NCI-H460 (cell line): ENCODE results near the gene SH2D3A. TPM values are rescaled to one million over a fixed set of nuclear protein-coding genes. Genes with fewer than 3 reads are reported as not detected.
"Not testable (repeated sequence)": the region's sequence is repeated elsewhere in the genome, so short reads cannot be mapped to it uniquely, and the experiment has no call there.

Experiments used
- DNase-seq: peaks from one replicate; pipeline ENCODE4 v3.0.0-alpha.2; 2016; ENCODE audit warnings: low read depth; ENCODE audit errors: extremely low read depth
- total RNA-seq: library from RNA; depleted of rRNA; stranded (reverse); fragments of >200 nt; shearing (Covaris generic); gene quantifications from 2 replicates; pipeline ENCODE4 v1.2.3, GENCODE V29; 2014

SH2D3A gene
- total RNA-seq, 1 experiment from 2014 or later, result 8.1 TPM

DNA sequence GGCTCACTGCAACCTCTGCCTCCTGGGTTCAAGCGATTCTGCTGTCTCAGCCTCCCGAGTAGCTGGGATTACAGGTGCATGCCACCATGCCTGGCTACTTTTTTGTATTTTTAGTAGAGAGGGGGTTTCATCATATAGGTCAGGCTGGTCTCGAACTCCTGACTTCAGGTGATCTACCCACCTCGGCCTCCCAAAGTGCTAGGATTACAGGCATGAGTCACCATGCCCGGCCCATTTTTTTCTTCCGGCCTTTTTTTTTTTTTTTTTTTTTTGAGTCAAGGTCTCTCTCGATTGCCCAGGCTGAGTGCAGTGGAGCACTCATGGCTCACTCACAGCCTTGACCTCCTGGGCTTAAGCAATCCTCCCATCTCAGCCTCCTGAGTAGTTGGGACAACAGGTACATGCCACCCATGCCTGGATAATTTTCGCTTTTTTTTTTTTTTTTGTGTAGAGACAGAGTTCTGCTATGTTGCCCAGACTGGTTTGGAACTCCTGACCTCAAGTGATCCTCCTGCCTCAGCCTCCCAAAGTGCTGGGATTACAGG is 4.9 kb downstream of the SH2D3A start:
- not testable (repeated sequence) for DNase-seq

DNA sequence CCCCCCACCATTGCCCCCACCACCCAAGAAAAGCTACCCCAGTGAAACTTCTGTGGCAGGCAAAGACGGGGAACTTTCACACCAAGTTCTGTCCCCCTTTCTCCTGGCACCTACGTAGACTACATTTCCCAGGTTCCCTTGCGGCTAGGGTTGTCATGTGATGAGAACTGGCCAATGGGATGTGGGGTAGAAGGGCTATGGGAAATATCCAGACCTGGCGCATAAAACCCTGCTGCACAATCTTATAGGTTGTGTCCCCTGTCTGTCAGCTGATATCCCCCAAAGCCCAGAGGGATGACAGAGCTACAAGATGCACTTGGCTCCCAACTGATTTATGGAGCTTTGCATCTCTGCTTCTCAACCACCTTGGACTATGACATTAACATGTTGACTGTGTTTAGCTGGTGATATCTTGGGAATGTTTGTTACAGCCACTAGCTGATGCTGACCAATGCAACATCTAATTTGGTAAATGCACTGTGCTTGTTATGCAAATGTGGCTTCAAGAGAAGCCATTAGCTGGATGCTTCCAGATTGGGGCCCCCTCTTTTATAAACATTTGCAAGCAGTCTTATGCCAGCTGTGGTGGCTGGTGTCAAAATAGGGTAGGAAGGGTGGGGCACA is 6.1 kb downstream of the SH2D3A start:
- no peak for DNase-seq

DNA sequence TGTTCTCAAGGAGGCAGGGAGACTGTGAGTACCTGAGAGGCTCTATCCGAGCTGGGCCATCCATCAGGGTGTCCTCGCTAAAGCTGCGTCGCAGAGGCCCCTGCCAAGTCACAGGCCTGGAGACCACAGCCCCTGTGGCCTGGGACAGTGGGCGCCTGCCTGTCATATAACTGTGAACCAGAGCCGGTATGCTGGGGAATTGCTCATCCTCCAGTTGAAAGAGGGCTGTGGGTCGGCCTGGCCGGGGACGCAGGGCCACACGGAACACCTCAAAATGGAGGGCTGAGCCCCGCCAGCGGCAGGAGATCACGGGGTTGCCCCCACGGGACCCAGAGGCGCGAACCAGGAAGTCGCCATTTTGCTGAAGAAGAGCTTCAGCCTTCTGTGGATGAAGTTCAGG is 6.6 kb downstream of the SH2D3A start:
- no peak for DNase-seq

DNA sequence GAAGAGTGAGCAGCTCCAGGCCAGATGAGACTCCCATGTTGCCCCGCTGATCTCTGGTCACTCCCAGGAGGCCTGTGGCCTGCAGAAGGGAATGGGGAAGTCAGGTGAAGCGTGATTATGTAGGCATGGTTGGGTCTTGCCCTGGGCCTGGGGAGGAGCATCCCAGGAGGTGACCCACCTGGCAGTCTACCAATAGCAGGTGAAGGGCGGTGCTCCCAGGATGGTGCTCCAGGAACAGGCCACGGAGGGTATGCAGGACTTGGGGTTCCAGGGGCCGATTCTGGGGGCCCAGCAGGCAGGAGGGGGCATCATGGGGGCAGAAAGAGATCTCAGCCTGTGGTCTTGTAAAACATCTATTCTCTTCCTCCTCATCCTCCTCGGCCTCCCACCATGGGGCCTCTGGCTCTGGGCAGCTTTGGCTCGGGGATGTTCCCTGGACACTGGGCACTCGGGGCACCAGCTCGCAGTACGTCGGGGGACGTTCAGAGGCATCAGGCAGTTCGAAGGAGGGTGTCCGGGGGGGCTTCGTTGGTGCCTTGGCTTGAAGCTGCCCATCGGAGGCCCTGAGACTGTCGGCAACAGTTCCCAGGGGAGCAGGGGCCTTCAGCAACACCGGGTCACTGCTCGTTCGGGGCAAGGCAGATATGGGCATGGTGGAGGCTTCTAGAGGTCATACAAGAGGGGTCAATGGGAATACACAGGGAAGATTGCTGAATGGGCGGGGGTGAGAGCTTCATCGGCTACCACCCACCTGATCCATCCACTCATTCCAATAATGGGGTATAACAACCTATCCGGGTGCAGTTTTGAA is 12.4 kb downstream of the SH2D3A start:
- no peak for DNase-seq

DNA sequence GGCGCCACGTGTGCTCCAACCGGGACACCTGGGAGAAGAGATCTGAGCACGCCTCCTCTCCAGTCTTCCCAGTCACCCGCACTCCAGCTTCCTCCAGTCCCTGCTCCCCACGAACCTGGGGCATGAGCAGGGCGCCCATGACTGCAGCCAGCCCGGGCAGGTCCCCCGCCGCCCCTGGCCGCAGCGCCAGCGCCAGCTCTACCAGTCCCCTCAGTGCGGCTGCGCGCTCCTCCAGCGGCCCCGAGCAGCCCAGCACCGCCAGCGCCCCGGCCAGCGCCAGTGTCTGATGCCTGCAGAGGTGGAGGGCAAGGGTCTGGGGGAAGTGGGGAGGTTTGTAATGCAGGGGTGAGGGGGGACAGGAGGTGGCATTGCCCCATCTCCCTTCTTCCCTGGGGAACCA is 13.1 kb downstream of the SH2D3A start:
- DNase-seq, result no peak

DNA sequence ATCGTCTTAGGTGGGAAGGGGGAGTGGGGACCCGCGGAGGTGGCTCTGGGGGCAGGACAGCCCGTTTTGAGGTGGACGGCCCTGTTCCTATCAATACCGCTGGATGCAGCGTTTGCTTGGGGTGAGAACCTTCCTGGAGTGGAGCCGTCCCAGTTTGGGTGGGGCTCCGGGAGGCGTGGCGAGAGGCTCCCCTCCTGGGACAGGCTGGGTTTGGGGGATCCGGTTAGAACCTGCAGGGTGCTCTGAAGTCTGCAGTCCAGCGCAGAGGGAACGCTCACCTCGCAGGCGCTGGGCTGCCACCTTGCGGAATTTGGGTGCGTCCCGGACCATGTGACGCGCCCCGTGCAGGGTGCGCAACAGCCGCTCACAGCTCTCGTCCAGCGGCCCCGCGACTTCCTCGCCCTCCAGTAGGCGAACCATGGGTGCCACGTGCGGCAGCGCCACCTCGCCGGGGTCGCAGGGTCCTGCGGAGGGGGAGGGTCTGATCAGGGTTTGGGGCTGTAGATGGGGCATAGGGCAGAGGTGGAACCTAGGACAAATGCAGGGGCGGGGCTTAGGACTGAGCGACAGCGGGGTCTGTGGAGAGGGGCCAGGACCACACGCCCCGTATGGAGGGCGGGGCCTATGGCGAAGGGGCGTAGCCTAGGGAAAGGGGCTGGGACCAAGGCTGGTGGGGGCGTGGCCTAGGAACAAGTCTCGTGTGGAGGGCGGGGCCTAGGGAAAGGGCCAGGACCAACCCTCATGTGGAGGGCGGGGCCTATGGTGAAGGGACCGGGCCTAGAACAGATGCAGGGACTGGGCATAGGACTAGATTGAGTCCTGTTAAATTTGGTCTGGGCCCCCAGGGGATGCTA is 13.8 kb downstream of the SH2D3A start:
- no peak for DNase-seq

DNA sequence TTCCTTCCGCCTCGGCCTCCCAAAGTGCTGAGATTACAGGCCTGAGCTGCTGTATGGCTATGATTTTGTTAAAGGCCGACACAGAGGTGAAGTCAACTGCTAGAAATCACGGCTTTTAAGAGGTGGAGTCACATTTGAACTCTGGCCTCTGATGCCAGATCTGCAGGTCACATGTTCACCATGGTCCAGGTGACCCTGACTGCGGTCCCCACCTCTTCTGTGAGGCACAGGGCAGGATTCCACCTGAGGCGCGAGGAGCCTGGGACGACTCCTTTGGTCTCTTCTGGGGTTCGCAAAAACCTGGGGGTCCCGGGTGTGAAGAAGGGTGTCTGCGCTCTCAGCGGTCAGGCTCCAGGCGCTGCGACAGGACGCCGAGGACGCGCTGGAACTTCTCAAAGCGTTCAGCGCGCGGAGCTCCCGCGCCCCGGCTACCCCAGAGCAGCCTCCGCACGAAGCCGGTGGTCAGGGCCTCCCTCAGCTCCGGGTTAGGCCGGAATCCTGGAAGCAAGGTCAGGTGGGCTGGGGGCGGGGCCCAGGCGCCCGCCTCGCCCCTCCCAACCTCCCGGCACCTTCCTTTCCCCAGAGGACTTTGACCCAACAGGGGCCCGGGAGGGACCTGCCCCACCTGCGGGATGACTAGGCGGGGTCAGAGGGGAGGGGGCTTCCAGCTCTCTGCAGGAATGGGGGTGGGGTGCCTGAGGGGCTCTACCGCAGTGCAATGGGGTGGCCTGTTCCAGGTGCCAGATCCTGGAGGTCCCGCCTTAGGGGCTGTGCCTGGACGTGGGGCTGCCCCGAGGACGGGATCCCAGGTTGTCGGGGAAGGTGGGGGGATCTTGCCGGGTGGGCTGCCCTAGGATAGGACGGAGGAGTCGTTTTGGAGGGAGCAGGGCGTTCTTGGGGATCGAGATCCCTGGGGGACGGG is 14.7 kb downstream of the SH2D3A start:
- DNase-seq, result no peak

DNA sequence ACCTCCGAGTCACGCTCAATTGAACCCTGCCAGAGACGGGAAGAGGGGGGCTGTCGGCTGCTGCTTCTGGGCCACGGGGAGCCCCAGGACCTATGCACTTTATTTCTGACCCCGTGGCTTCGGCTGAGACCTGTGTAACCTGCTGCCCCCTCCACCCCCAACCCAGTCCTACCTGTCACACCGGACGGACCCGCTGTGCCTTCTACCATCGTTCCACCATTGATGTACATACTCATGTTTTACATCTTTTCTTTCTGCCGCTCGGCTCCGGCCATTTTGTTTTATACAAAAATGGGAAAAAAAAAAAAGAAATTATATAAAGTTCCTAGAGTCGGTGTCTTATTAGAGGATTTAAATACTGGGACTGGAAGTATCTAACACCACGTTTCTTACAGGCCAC is 16.0 kb downstream of the SH2D3A start:
- no peak for DNase-seq

DNA sequence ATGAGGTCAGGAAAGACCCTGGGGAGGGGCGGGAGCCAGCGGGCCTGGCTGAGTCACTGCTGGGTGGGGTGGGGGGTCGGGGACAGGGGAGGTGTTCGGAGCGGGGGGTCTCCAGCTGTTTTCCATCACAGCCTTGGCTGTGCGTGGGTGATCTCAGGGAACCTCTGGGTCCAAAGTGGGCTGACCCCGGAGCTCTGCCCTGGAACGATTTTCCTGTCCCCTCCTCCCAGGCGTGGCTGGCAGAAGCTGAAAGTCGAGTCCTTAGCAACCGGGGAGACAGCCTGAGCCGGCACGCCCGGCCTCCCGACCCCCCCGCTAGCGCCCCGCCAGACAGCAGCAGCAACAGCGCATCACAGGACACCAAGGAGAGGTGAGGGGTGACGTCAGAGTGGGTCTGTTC is 17.2 kb downstream of the SH2D3A start:
- no peak for DNase-seq

DNA sequence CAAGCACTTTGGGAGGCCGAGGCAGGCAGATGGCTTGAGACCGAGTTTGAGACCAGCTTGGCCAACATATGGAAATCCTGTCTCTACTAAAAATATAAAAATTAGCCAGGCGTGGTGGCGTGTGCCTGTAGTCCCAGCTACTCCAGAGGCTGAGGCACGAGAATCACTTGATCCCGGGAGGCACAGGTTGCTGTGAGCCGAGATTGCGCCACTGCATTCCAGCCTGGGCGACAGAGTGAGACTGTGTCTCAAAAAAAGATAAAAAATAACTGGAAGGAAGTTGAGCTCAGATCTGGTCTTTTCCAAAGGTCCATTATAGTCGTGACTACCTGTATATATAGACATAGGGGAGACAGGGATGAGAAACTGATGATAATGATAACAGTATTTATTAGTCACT is 18.7 kb downstream of the SH2D3A start:
- not testable (repeated sequence) for DNase-seq

DNA sequence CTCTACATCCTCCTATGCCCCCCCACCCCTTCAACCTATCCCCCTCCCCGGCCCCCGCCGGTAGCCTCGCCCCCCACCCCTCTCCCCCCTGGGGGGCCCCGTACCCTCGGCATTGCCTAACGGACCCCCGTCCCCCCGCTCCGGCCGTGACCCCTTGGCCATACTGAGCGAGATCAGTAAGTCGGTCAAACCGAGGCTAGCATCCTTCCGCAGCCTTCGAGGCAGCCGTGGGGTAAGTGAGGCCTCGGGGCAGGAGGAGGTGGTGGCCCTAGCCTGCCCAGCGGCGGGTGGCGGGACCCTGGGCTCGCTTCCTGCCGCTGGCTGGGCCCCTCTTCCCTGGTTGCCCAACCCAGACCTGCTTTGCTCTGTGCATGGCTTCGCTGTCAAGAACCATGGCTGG is 21.3 kb downstream of the SH2D3A start:
- no peak for DNase-seq

DNA sequence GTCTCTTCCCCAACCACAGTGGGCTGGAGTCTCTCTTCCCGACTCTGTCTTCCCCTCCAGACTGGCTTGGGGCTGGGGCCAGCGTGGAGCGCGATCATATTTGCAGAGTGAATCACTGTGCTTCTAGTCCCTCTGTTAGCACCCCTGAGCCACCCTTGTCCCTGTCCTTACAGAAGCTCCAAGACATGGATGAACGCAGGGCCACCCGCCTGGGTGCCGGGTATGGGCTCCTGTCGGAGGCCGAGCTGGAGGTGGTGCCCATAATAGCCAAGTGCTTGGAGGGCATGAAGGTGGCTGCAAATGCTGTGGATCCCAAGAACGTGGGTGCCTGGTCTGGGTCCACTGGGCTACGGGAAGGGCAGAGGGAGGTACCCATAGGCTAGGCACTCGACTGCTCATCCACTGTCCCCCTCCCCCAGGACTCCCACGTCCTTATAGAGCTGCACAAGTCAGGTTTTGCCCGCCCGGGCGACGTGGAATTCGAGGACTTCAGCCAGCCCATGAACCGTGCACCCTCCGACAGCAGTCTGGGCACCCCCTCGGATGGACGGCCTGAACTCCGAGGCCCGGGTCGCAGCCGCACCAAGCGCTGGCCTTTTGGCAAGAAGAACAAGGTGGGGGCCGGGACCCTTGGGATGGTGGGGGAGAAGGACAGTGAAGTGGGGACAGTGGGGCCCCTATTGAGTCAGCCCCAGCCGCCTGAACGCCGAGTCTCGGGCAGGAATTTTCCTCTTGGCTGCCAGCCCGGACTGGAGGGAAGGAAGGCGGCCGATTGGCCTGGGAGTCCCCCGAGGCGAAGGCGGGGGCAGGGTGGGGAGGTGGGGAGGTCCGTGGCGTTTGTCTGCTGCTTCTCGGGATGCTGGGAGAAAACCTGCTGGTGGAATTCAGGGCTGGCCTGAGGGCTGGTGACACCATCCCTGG is 22.6 kb downstream of the SH2D3A start:
- DNase-seq, result peak; percentile 74

DNA sequence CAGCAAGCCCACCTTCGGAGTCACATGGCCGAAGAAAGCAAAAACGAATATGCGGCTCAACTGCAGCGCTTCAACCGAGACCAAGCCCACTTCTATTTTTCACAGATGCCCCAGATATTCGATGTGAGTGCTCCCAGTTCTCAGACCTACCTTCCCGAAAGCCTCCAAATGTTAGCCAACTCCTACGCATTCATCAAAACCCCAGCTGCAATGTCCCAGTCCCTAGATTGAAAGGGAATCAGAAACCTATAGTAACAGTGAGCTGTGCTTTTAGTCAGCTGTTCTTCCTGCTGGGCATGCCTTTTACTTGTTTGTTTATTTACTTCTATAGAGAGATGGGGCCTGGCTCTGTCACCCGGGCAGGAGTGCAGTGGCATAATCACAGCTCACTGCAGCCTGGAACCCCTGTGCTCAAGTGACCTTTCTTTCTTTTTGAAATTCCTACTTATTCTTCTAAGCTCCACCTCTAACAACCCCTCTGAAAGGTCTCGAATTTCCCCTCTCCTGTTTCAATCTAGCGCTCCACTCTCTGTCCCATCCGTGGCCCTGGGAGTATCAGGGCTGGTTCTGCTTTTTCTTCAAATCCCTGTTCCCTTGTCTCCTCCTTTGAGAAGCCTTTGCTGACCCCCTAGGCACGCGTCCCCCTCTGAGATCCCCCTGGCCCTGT is 23.4 kb downstream of the SH2D3A start:
- DNase-seq, result no peak

DNA sequence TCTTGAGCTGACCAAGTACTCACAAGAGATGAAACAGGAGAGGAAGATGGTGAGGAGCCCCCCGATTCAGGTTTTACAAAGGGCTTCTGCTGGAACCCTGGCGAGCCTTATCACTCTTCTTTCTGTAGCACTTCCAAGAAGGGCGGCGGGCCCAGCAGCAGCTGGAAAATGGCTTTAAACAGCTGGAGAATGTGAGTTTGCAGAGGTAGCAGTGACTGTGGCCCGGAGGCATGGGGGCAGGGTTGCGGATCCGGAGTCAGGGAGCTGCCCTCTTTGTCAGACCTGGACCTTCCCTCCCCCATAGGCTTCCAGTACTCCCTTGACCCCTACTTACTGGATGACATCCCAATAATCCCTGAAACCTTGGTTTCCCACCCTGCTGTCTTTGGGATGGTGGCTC is 24.2 kb downstream of the SH2D3A start:
- DNase-seq, result no peak

DNA sequence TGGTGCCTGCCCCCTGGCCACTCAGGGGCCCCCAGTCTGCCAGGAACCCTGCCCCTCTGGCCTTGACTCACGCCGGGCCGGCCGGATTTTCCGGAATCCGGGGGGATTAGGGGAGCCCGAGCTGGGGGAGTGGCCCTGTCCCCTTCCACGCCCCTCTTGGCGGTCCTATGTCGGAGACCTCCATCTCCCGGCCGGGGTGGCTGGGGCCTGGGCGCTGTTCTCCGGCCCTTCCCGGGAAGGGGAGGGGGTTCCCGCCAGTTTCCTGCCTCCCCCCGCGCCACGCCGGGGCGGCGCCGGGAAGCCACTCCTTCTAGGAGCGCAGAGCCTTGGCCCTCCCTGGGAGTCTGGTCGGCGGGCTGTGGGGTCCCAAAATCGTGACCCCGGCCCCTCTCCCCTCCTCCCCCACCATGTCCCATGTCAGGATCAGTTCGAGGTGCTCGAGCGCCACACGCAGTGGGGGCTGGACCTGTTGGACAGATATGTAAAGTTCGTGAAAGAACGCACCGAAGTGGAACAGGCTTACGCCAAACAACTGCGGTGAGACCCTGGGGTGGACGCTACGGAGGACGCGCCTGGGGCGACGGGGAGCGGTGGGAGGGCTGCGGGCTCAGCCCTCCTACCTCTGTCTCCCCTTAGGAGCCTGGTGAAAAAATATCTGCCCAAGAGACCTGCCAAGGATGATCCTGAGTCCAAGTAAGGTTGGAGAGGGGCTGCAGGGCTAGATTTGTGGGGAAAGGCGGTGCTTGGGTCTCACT is 26.5 kb downstream of the SH2D3A start:
- no peak for DNase-seq

DNA sequence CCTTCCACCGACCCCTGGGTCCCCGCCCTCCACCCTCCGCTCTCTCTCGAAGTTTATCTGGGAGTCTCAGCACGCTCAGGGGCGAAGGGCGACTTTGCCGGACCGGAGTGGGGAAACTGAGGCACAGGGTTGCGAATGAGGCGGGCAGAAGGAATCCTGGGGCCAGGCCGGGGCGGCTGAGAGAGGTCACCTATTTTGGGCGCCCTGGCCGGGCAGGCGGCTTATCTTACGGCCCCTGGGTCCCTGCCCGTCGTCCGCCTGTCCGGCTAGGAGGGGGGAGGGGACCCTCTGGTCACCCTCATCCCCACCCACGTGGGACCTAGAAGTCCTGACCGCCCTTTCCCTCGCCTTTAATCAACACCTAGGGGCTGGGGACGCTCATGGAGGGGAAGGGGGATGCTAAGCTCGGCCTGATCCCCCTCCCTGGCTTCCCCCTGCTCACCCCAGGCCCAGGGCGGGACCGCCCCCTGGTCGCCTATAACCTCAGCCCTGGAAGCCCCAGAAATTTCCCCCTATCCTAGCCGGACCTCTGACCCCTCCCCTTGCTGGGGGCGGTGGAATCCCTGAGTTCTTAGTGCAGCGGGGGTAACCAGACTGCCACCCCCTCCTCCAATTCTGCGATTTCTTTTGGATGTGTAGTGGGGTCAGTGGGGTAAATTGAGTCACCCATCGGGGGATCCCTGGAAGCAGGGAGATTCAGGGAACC is 27.2 kb downstream of the SH2D3A start:
- DNase-seq, result peak; percentile 7

DNA sequence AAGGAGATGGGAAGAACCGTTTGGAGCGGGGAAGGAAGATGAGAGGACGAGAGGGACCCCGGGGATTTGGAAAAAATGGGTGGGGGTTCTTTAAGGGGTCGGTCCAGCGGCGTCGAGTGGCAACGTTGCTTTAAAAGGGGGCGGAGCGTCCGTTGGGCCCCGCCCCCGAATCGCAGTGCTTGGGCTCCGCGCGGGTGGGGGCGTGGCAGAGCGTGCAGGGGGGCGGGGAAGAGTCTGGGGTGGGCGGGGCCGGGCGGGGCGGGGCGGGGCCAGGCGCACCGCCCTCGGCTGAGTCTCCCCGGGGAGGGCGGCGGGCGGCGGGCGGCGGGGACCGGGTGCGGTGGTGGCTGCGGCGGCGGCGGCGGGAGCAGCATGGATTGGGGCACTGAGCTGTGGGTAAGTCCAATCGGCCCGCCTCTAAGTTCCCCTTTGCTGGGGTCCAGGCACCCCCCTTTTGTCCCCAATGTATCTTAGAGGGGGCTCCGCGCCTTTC is 27.8 kb downstream of the SH2D3A start, which contains the start of gene TRIP10:
Gene TRIP10 (plus strand): TSS at position 291 of the 493 bp plus-strand sequence. CDS start 82 bp downstream, at position 373.
- peak; percentile 61 for DNase-seq
